NB4 (cell line): ENCODE data around the gene DMGDH.

ENCODE experiments used
- MYC ChIP-seq: IDR thresholded peaks from 2 replicates; pipeline ENCODE4 v1.6.1; 2011; ENCODE audit warnings: low read depth, low read length
- POLR2A ChIP-seq: IDR thresholded peaks from 2 replicates; pipeline ENCODE4 v1.6.1; 2011; ENCODE audit warnings: mild to moderate bottlenecking; ENCODE audit not compliant: insufficient read length; ENCODE audit errors: extremely low read depth
- TF ChIP-seq, protein P1 (sequence below): IDR thresholded peaks from one replicate; pipeline ENCODE4 v1.5.1; 2012; ENCODE audit warnings: low read depth, low read length
- TF ChIP-seq, protein P2 (sequence below): IDR thresholded peaks from 2 replicates; pipeline ENCODE4 v1.6.1; 2011; ENCODE audit warnings: low read depth, low read length

DNA sequence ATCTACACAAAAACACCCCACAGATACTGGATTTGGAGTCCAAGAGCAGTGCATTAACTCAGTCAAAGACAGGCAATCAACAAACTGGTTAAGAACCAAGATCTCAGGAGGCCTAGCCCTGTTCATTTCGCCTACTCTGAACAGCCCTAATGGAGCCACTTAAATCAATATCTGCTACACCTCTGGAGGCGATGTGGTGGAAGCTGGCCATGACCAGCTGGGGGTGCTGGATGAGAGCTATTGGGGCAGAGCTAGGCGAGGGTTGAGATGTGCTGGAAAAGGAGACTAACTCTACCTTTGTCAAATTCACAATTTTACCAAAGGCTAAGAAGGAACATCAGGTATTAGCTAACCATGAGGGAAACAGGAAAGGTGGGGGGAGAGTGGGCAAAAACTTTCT is 61.1 kb downstream of the DMGDH start:
- TF ChIP-seq, protein P1, sequence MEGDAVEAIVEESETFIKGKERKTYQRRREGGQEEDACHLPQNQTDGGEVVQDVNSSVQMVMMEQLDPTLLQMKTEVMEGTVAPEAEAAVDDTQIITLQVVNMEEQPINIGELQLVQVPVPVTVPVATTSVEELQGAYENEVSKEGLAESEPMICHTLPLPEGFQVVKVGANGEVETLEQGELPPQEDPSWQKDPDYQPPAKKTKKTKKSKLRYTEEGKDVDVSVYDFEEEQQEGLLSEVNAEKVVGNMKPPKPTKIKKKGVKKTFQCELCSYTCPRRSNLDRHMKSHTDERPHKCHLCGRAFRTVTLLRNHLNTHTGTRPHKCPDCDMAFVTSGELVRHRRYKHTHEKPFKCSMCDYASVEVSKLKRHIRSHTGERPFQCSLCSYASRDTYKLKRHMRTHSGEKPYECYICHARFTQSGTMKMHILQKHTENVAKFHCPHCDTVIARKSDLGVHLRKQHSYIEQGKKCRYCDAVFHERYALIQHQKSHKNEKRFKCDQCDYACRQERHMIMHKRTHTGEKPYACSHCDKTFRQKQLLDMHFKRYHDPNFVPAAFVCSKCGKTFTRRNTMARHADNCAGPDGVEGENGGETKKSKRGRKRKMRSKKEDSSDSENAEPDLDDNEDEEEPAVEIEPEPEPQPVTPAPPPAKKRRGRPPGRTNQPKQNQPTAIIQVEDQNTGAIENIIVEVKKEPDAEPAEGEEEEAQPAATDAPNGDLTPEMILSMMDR: no peak
- TF ChIP-seq POLR2A: no peak
- no peak for TF ChIP-seq MYC
- TF ChIP-seq, protein P2, sequence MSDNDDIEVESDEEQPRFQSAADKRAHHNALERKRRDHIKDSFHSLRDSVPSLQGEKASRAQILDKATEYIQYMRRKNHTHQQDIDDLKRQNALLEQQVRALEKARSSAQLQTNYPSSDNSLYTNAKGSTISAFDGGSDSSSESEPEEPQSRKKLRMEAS: no peak
